ENCODE results near the gene FAM131B.
"Not testable (repeated sequence)": the region's sequence is repeated elsewhere in the genome, so short reads cannot be mapped to it uniquely, and the experiment has no call there.

The FAM131B gene

DNA sequence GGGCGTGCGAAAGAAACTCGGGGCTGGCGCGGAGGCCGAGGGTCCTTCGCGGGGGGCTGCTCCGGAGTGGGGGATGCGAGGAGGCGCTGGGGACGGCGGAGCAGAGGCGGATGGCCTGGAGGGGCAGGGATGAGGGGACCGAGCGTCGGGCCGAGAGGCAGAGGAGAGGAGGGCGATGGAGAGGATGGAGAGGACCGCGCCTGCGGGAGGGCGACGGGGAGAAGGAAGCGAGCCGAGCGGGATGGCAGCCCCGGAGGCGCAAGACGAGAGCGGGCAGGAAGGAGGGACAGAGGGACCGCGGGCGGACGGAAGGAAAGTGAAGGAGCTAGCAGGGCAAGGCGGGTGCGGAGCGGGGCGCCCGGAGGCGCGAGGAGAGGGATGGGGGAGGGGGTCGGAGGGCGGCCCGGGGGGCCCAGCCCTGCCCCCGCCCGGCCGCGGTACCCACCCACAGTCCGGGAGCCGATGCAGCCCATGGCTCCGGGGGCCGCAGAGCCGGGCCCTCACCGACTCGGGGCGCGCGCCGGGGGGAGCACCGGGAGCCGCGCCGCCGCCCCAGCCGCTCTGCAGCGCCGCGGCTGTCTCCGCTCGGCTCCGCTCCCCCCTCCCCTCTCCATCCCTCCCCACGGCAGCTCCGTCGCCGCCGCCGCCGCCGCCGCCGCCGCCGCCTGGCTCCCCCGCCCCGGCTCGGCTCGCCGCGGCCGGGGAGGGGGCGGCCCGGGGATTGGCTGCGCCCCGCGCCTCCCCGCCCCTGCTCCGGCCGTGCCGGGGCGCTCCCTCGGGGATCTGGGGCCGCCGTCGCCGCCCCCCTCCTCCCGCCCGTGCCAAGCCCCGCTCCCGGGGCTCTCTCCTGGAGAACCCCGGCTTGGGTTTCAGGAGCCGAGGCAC lies at the start of gene FAM131B:
Gene FAM131B (minus strand): TSS at position 583 of the 885 bp plus-strand sequence. CDS start 110 bp downstream, at position 473.
- DNase-seq (ENCODE audit: low read depth in 2 of 2) = no peak

GRCh38 chr7:143411976-143412708 lies 49.6 kb upstream of the FAM131B start:
- DNase-seq (ENCODE audit: low read depth in 2 of 2) = no peak

- DNase-seq (ENCODE audit: low read depth in 2 of 2) = peak; percentile 21 to 28
Measured at GRCh38 chr7:143410521-143411004, 48.0 kb upstream of the FAM131B start.

DNA sequence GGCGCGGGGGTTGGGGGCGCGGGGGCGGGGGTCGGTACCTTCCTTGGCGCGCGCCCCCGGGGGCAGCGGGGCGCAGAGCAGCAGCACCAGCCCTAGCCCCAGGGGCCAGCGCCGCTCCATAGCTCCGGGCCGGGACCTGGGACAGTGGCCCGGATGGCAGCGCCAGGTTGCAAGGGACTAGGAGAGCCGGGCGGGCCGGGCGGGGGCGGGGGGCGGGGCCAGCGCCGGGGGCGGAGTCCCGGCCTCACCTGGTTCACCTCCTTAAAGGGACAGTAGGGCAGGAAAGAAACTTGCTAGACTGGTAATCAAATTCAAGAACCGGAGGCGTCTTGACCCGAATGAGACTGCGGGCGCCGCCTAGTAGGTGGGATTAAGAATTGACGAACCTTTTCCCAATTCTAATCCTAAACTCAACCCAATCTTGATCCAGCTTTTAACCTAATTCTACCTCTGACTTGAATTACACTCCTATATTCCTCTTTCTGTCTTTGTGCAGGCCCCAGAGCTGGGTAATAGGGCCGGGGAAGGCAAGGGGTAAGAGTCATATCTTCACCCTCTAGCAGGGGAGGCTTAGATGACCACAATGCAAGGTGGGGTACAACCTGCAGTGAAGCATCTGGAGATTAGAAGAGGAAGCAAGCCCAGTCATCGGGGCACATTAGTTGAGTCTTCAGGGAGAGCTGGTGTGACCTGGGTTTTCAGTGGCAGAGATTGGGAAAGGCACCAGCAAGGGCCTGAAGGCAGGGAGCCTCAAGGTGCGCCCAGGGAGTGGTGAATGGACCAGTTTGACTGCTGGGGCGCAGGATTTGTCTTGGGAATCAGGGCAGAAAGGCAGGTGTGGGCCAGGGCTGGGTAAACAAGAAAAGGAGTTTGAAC lies 46.4 kb upstream of the FAM131B start, which contains the start of gene EPHA1:
Gene EPHA1 (minus strand): TSS at position 171 of the 876 bp plus-strand sequence. CDS start 51 bp downstream, at position 120.
- DNase-seq (ENCODE audit: low read depth in 2 of 2) = no peak

GRCh38 chr7:143408252-143408685 lies 45.8 kb upstream of the FAM131B start:
- DNase-seq (ENCODE audit: low read depth in 2 of 2) = no peak

- no peak for DNase-seq (ENCODE audit: low read depth in 2 of 2)
Measured at GRCh38 chr7:143407287-143408251, 45.1 kb upstream of the FAM131B start.

GRCh38 chr7:143406002-143406357 lies 43.5 kb upstream of the FAM131B start:
- DNase-seq (ENCODE audit: low read depth in 2 of 2) = no peak

DNA sequence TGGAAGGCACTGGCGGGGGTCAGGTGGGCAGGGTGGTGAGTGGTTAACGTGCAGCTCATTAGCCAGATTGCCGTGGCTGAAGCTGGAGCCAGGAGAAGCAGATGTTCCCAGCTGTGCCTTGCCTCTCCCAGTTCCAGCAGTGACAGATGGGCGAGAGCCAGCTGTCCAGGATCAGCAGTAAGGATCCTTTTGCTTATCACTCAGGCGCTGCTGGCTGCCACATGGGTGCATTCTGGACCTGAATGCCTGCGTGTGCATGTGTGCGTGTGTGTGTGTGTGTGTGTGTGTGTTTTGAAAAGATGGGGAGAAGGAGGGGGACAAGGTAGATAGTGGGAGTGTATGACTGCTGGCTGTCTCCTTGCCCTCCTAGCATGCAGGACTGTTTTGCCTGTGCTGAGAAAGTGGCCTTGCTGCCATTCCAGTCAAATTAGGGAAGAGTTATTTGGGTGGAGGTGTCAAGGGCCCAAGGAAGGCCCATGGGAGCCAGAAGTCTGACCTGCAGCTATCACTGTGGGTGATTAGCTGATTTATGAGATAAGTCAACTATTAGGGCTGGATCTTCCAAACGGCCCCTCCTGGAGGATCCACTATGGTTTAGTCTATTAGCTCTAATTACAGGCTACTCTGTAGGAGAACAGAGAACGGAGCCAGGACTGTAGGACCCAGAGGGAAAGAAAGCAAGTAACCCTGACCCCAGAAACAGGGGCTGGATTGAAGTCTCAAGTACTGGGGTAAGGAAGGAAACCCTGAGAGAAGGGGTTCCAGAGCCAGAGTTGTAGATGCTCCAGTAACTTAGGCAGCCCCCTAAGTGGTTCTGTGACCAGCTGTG lies 42.9 kb upstream of the FAM131B start:
- DNase-seq (ENCODE audit: low read depth in 2 of 2) = no peak

- DNase-seq (ENCODE audit: low read depth in 2 of 2) = not testable (repeated sequence)
Measured at GRCh38 chr7:143402233-143402632, 39.7 kb upstream of the FAM131B start.

- DNase-seq (ENCODE audit: low read depth in 2 of 2) = no peak
Measured at GRCh38 chr7:143401265-143401664, 38.8 kb upstream of the FAM131B start.

GRCh38 chr7:143399642-143400041 lies 37.1 kb upstream of the FAM131B start:
- no peak for DNase-seq (ENCODE audit: low read depth in 2 of 2)

DNA sequence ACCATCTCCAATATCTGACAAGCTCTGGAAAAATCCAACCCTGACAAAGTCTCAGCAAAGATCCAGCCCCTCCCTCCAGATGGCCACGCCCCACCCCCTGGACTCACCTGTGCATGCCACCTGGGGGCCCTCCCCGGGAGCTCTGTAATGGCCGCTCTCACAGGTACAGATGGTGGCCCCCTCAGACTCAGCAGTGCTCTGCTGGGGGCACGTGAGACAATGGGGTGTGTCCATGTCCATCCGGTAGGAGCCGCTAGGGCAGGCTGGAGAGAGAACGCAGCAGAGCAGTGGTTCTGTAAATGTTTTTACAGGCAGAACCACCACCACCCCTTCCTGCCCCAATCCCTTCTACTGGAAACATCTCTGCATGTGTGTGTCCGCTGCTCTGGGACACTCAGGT lies 36.6 kb upstream of the FAM131B start:
- no peak for DNase-seq (ENCODE audit: low read depth in 2 of 2)

GRCh38 chr7:143398616-143399015 lies 36.1 kb upstream of the FAM131B start:
- no peak for DNase-seq (ENCODE audit: low read depth in 2 of 2)

- DNase-seq (ENCODE audit: low read depth in 2 of 2) = no peak
Measured at GRCh38 chr7:143397710-143398530, 35.4 kb upstream of the FAM131B start.

- DNase-seq (ENCODE audit: low read depth in 2 of 2) = no peak
Measured at GRCh38 chr7:143396625-143397556, 34.4 kb upstream of the FAM131B start.

DNA sequence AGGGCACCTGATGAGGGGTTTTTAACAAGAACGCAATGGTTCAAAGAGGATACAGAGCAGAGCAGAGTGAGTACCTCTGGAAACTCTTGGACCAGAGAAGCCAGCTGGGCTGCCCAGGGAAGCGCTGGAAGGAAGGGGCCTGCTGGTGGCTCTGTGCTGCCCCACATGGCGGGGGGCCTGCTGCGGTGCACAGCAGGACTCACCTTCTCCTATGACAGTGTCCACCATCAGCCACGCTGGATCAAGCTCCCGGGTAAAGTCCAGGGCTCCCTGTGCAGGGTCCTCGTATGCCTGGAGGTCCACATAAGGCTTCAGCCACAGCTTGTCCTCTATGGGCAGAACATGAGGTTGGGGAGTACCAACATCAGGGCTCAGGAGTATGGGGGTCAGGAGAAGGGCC lies 33.7 kb upstream of the FAM131B start:
- no peak for DNase-seq (ENCODE audit: low read depth in 2 of 2)

Data from fibroblast of skin of left biceps (primary cell).